Adrenal gland (tissue), 5 donors: ENCODE measurements around the gene MRPS26.

Experiments
- POLR2A ChIP-seq, 2 donors: fragments of 450-650 bp; IDR thresholded peaks; one replicate each; pipeline ENCODE4 v1.6.1; 2017; ENCODE audit warnings: antibody characterized with exemption in 2 of 2, mild to moderate bottlenecking in 2 of 2, moderate library complexity in 1 of 2
- TF ChIP-seq, protein P1 (sequence below), 6 experiments: fragments of 450-650 bp in 4 of 6; fragments of 200-600 bp in 2 of 6; sonication (generic) in 1 of 6; IDR thresholded peaks; 1 replicate in 5 of 6; 2 replicates in 1 of 6; pipeline versions ENCODE4 v1.5.1 to v1.8.0; 2016 to 2021; ENCODE audit warnings: antibody characterized with exemption in 6 of 6, mild to moderate bottlenecking in 2 of 6, moderate library complexity in 1 of 6
- donor health status: DM: no; HTN: no; CAD: no.

- TF ChIP-seq, protein P1, sequence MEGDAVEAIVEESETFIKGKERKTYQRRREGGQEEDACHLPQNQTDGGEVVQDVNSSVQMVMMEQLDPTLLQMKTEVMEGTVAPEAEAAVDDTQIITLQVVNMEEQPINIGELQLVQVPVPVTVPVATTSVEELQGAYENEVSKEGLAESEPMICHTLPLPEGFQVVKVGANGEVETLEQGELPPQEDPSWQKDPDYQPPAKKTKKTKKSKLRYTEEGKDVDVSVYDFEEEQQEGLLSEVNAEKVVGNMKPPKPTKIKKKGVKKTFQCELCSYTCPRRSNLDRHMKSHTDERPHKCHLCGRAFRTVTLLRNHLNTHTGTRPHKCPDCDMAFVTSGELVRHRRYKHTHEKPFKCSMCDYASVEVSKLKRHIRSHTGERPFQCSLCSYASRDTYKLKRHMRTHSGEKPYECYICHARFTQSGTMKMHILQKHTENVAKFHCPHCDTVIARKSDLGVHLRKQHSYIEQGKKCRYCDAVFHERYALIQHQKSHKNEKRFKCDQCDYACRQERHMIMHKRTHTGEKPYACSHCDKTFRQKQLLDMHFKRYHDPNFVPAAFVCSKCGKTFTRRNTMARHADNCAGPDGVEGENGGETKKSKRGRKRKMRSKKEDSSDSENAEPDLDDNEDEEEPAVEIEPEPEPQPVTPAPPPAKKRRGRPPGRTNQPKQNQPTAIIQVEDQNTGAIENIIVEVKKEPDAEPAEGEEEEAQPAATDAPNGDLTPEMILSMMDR (IDR thresholded peaks at IDR 0.05) = no peak
- TF ChIP-seq POLR2A (IDR thresholded peaks at IDR 0.05) = peak in 1 of 2 donors; percentile 82
Observed at GRCh38 chr20:3080939-3081388, 35.1 kb downstream of the MRPS26 start.
